Left lung (tissue), 10 donors: ENCODE results near the gene NUCB2. TPM values are rescaled to one million over a fixed set of nuclear protein-coding genes. Genes with fewer than 3 reads are reported as not detected.
A peak's percentile ranks its signal among the peaks of the same experiment; 100 is the strongest.

Experiments used
- ATAC-seq: fragments of 200-7000 bp; cut with Tn5 transposase; one replicate; pipeline ENCODE4 v1.9.1; 2020; ENCODE audit warnings: moderate library complexity
- DNase-seq, 4 donors: peaks; one replicate each; pipeline ENCODE4 v3.0.0-alpha.2; 2013 to 2020
- H3K27ac ChIP-seq, 2 donors: fragments of 200-600 bp; sonication (generic) in 1 of 2; one replicate each; pipeline versions ENCODE4 v1.5.0 to v1.8.0; 2020 to 2021
- H3K27me3 ChIP-seq, 2 donors: fragments of 200-600 bp; sonication (generic) in 1 of 2; one replicate each; pipeline versions ENCODE4 v1.5.0 to v1.8.0; 2020 to 2021
- H3K36me3 ChIP-seq, 2 donors: fragments of 200-600 bp; sonication (generic) in 1 of 2; one replicate each; pipeline versions ENCODE4 v1.5.0 to v1.8.0; 2020 to 2021
- H3K4me1 ChIP-seq, 2 donors: fragments of 200-600 bp; one replicate each; pipeline ENCODE4 v1.8.0; 2021
- H3K4me3 ChIP-seq, 2 donors: fragments of 200-600 bp; sonication (generic) in 1 of 2; one replicate each; pipeline versions ENCODE4 v1.5.0 to v1.8.0; 2020 to 2021; ENCODE audit warnings: mild to moderate bottlenecking in 1 of 2
- H3K9me3 ChIP-seq, 2 donors: fragments of 200-600 bp; sonication (generic) in 1 of 2; one replicate each; pipeline versions ENCODE4 v1.5.0 to v1.8.0; 2020 to 2021
- CTCF ChIP-seq, 2 donors: fragments of 200-600 bp; sonication (generic) in 1 of 2; IDR thresholded peaks; one replicate each; pipeline versions ENCODE4 v1.5.0 to v1.8.0; 2021; ENCODE audit warnings: antibody characterized with exemption in 2 of 2
- intact Hi-C, 2 donors: fragments of 100-400 bp; cut with DNase I; formaldehyde crosslinking; loops; one replicate each; pipeline versions ENCODE4 v1.11.2 to v1.14.2; 2022
- polyA plus RNA-seq, 6 donors: library from polyadenylated mRNA; unstranded; fragments of 120-200 nt; gene quantifications; one replicate each; pipeline ENCODE4 v1.2.1, GENCODE V29; 2013; ENCODE audit not compliant: insufficient read length in 6 of 6
- total RNA-seq, 2 donors: library from RNA; stranded (reverse); fragmentation: NEBNext Ultra II Directional; extraction: Animal tissue kit (Norgen Biotek cat#: 25700); gene quantifications; one replicate each; pipeline ENCODE4 v1.2.1, GENCODE V29; 2021
- donor health status: DM: no; HTN: yes; CAD: no.
- donor health status: DM: no; HTN: no; CAD: no.

The NUCB2 gene
- total and polyA plus RNA-seq, 8 donors, result 77.3 to 132 (median 93.4) TPM

GRCh38 chr11:17333799-17334586 lies 57.5 kb downstream of the NUCB2 start:
- ATAC-seq, result no peak

GRCh38 chr11:17343257-17343656 lies 66.7 kb downstream of the NUCB2 start:
- no peak overlapping the region for H3K27ac ChIP-seq
- intact Hi-C loops, result no loop called here

More at GRCh38 chr11:17333799-17334586, 57.5 kb downstream of the NUCB2 start:
- no peak for DNase-seq
- no peaks in the 10 kb centered on the region for H3K27me3 ChIP-seq
- H3K9me3 ChIP-seq, result no peaks in the 10 kb centered on the region
- peaks cover 0 to 60% of the 10 kb centered on the region in 2 donors for H3K36me3 ChIP-seq
- no peaks in the 10 kb centered on the region for H3K4me1 ChIP-seq
- no peak overlapping the region for H3K4me3 ChIP-seq
- TF ChIP-seq CTCF (IDR thresholded peaks at IDR 0.05), result no peak
- no peak overlapping the region for H3K27ac ChIP-seq
- intact Hi-C loops, result no loop called here

GRCh38 chr11:17343907-17344306 lies 67.4 kb downstream of the NUCB2 start:
- ATAC-seq, result peak; percentile 26
- TF ChIP-seq CTCF (IDR thresholded peaks at IDR 0.05), result no peak

More at GRCh38 chr11:17343257-17343656, 66.7 kb downstream of the NUCB2 start:
- DNase-seq (no peak), ATAC-seq (no peak)
- Histone ChIP-seq H3K36me3 (no peaks in the 10 kb centered on the region), H3K4me1 (no peaks in the 10 kb centered on the region), H3K27me3 (no peaks in the 10 kb centered on the region), H3K4me3 (no peak overlapping the region), H3K9me3 (no peaks in the 10 kb centered on the region)
- no peak for TF ChIP-seq CTCF (IDR thresholded peaks at IDR 0.05)

GRCh38 chr11:17347676-17348075 lies 71.1 kb downstream of the NUCB2 start:
- DNase-seq, result no peak
- H3K9me3 ChIP-seq, result no peaks in the 10 kb centered on the region
- no peak overlapping the region for H3K4me3 ChIP-seq
- H3K27ac ChIP-seq, result no peak overlapping the region
- H3K27me3 ChIP-seq, result no peaks in the 10 kb centered on the region
- peaks cover 5 to 15% of the 10 kb centered on the region in 2 donors for H3K4me1 ChIP-seq
- TF ChIP-seq CTCF (IDR thresholded peaks at IDR 0.05), result no peak
- peaks cover 0 to 4% of the 10 kb centered on the region in 2 donors for H3K36me3 ChIP-seq
- intact Hi-C loops, result no loop called here
- no peak for ATAC-seq

More at GRCh38 chr11:17343907-17344306, 67.4 kb downstream of the NUCB2 start:
- DNase-seq, result no peak
- Histone ChIP-seq H3K4me3 (no peak overlapping the region), H3K27ac (no peak overlapping the region), H3K4me1 (no peaks in the 10 kb centered on the region), H3K27me3 (no peaks in the 10 kb centered on the region), H3K36me3 (no peaks in the 10 kb centered on the region), H3K9me3 (no peaks in the 10 kb centered on the region)
- intact Hi-C loops, result no loop called here

- DNase-seq (peak in 1 of 4 donors; percentile 5), ATAC-seq (no peak)
- TF ChIP-seq CTCF (IDR thresholded peaks at IDR 0.05), result no peak
- Histone ChIP-seq H3K4me3 (no peak overlapping the region), H3K27ac (no peak overlapping the region), H3K4me1 (peaks cover 9 to 29% of the 10 kb centered on the region in 2 donors), H3K36me3 (peaks cover 0 to 4% of the 10 kb centered on the region in 2 donors), H3K9me3 (no peaks in the 10 kb centered on the region), H3K27me3 (no peaks in the 10 kb centered on the region)
- intact Hi-C loops, result no loop called here
Observed at GRCh38 chr11:17350455-17351171, 74.1 kb downstream of the NUCB2 start.
